Measurements from ENCODE around the gene NHEJ1.

Gene NHEJ1

DNA sequence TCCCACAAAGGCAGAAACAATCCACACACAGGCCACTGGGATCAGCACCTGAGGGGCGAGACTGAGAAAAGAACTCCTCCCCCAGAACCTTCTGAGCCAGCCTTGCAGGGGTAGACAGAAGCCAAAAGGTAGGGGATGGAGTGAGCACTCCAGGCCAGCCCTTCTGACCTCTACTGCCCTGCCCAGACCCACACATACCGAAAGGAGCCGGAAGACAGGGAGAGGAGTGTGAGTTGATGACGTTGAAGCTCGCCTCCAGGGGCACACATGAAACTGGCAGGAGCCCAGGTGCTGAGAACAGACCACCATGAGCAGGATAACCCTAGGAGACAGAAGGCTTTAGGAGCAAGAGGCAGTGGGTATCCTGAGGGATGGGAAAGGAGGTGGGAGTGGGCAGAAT, 7.4 kb upstream of the NHEJ1 start:
- ATAC-seq (no peak), DNase-seq (no peak)

DNA sequence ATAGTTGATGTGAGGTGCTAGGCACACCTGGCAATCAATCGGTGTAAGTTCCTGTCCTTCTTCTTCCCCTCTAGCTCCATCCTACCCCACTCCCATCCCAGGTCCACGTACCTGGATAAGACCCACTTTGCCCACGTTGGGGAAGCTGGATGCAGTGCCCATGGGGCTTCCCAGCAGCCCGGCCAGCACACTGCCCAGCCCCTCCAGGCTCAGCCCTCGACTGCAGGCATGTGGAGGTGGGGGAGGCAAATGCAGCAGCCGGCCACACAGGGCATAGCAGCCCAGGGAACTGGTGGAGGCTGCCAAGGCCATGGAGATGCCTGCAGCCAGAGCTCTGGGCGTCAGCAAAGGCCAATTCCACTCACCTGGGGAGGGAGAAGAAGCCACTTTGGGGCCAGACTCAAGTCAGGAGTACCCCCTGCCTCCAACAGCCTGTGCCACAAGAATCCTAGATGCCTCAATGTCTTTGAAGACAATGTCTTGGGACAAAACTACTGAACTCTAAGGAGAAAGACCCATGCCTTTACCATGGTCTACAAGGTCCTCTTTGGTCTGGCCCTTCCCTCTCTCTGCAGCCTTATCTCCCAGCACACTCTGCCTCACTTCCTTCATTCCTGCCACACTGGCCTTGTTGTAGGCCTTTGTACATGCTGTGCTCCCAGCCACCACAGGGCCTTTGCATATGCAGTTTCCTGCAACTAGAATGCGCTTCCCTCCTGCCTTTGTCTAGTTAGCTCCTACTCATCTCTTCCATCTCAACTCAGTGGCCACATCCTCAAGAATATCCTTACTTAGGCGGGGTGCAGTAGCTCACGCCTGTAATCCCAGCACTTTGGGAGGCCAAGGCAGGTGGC, 4.7 kb upstream of the NHEJ1 start:
- no peak for DNase-seq
- ATAC-seq, result no peak

DNA sequence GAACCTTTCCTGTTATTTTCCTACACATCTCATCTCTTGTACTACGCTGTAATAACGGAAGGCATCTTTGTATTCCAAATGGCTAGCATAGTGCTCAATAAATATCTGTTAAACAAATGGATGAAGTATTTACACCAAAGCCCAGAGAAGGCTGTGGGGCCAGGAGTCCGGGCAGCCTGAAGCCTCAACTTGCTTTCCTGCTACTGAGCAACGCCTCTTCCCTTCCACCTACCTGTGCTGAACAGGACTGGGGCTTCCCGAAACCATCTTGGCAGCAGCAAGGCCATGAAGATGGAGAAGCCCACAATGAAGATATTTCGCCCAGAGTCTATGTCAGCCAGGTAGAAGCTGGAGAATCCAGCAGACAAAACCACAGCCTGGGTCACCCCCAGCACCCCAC, 2.5 kb upstream of the NHEJ1 start:
- DNase-seq (no peak), ATAC-seq (no peak)

DNA sequence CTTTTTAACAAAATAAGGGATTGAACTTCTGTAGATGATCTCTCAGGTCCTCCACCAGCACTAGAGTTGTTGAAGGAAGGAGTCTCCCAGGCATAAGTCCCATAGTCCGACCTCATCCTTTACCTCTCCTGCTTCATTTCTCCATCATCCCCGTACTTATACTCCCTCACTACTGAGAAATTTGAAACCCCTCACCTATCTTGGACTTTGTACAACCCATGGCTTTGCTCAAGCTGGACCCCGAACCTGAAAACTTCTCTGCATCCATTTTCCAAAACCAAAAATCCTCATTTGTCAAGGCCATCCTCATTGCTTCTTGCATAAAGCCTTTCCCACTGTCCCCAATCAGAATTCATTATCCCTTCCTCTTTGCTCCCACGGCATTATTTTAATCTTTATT, 482 bp upstream of the NHEJ1 start:
- DNase-seq (no peak), ATAC-seq (no peak)

DNA sequence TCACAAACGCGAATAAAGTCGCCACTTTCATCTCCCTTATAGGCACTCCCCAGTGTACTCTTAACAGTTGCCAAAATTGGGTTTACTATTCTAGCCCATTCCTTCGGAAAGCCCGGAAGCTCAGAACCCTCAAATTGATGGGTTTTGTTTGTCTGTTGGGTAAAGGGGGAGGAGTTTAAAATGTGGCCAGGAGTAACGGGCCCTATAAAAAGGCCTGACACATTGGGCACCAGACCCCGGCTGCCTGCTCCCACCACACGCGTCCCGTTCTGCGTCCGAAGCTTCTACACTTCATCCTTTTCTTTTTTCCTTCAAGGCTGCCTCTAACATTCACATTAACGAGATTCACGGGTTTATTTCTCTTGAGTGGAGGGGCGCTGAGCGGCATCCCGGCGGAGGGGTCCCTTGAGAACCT, 837 bp downstream of the NHEJ1 start:
- DNase-seq, result no peak
- ATAC-seq, result no peak

DNA sequence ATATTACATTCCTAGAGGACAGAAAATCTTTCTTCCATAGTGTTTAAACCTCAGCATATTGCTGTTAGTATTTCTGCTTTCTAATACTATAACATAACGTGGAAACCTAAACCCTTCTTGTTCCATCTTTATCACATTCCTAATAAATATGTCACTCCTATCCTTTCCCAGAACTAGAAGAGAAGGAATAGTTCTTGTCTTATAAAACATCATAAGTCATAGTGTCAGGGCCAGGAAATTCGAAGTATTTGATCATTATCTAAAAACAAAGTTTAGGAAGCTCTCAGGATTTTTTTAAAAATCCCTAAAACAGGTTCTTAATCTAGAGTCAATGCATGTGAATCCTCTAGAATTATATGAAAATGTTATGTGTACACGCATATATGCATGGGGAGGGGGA, 2.0 kb downstream of the NHEJ1 start:
- ATAC-seq, result no peak
- no peak for DNase-seq

DNA sequence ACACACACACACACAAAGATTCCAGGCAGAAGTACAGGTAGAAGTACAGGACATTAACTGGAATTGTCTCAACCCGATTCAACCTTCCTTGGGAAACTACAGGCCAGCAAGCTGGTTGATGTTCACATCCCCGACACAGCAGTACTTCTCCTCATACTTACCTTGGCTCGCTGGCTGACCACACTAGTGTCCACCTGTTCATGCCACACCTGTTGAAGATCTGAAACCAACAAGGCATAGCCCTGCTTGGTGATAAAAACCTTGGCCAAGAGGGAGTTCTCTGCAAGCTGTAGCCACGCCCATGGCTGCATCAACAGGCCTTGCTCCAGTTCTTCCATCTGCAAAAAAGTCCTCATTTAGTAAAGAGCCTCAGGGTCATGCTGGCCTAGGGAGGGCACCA, 2.6 kb downstream of the NHEJ1 start:
- ATAC-seq, result no peak
- no peak for DNase-seq

DNA sequence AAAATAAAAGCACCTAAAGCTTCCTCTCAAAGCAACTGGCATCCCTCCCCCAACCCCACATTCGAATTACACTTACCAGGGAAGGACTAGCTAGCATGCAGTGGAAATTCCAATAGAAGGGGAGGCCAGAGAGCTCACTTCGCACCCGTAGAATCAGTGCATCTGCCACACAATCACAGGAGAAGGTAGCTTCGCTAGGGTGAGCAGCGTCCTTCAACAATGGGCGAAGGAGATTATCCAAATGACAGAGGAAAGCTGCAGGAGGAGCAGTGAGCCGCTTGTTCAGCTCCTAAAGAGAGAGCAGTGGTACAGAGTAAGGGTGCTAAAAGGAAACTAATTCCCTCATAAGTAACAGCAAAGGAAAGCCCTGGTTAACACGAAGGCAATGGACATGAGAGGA, 3.2 kb downstream of the NHEJ1 start:
- no peak for ATAC-seq
- no peak for DNase-seq

DNA sequence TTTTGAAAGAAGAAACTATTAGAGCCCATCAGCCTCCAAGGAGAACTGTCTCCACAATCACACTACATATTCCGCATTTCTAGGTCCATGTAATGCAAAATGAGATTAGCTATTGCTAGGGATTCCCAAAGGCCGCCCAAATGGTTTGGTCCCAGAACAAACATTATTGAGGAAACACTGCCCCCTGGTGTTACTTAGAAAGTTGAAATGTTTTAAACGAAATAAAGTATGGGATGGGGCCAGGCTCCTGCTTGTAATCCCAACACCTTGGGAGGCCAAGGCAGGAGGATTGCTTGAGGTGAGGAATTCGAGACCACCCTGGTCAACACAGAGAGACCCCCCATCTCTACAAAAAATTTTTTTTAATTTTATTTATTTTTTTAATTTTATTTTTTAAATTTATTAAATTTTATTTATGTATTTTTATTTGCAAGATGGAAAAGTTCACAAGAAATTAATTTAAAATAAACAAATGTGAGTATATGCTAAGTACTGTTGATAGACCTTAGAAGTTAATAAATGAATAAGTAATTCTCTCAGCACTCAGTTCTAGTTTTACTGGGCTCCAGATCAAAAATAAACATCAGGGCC, 5.5 kb downstream of the NHEJ1 start:
- DNase-seq, result no peak
- ATAC-seq, result no peak

DNA sequence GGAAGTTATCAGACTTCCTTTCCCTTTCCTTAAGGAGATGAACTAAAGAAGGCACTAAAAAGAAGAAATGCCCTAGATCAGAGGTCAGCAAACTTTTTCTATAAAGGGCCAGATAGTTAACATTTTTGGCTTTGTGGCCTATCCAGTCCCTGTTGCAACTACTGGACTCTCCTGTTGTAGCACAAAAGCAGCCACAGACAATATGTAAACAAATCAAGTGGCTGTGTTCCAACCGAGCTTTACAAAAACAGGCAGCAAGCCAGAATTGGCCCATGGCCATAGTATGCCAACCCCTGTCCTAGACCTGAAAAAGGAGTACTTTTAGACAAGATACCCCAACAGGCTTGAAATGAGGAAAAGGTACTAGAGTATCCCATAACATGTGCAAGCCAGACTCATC, 10.9 kb downstream of the NHEJ1 start:
- ATAC-seq (no peak), DNase-seq (no peak)

DNA sequence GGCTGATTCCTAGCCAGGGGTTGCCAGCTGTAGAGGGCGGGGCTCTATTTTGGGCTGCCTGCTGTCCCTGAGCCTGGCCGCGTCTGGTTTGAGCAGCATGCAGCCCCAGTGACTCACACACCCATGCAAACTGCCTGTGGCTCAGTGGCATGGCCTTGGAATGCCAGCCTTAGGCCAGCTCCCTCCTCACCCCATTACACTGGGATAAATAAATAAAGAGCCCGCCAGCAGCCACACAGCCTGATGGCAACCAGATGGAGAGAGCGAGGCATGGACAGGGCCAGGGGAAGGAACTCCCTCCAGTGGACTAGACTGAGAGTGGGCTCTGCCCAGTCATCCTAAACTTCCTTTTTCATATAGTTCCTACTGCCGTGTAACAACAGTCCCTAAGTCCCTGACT, 18.3 kb downstream of the NHEJ1 start:
- ATAC-seq, result no peak

DNA sequence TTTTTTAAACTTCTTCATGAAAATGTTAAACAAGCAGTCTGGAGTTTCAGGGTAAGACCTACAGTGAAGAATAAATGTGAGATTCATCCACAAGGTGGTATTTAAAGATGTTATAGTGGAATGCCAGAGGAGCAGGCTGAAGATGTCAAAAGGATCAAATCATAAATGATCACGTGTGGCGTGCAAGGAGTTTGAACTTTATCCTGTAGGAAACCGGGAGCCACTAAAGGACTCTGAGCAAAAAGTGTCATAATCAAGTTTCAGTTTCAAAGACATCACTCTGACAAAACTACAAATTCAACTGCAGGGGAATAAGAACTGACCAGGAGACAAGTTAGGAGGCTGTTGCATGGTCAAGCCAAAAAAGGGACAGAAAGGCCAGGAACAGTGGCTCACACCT, 19.9 kb downstream of the NHEJ1 start:
- DNase-seq, result no peak
- no peak for ATAC-seq

More for the DNA sequence above, 18.3 kb downstream of the NHEJ1 start:
- no peak for DNase-seq

DNA sequence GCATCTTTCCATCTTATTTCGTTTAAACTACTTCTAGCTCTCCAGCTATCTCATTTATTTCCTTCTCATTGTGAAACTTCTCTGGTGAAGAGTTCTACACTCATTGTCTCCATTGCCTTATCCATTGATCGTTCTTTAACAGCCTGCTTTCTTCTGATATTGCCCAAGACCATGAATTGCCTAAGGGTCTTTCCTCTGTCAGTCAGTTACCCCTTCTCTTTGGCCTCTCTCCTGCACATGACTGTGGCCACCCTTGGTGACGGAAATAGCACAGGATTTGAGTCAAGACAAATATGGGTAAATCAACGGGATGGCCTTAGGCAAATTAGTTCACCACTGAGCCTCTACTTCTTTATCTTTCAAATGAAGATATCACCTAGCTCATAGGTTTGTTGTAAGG, 26.6 kb downstream of the NHEJ1 start:
- DNase-seq, result no peak
- no peak for ATAC-seq

DNA sequence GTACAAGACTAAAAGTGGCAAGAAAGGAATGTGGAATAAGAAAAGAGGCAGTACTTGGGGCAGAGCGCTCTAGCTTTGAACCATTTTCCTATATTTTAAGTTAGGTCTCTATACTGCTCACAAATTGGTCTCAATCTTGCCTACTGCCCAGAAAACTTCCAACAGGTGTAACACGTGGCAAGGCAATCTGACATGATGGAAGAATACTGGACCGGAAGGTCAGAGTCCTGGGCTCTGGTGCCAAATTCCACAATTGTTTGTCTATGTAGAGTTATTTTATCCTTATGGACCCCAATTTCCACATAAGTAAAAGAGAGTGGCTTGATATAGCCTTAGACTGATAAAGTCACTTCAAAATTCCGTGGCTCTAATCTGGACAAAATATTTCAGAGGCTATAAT, 28.9 kb downstream of the NHEJ1 start:
- ATAC-seq (no peak), DNase-seq (no peak)

DNA sequence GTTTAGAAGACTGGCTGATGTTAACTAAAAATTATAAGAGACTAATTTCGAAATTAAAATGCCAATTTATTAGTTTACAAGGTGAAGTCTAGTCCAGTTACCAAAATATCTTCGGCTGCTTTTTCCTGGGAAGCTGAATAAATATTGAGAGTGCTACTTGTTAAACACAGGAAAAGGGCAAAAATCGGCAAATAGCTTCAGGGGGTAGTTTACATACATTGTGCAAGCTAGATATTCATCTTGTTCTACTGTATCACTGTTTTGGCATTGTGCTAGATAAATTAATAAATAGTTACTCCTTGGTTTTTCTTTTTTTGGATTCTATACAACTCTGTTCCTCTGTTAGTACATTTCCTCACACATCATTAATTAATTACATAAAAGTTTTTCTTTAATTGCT, 29.3 kb downstream of the NHEJ1 start:
- DNase-seq (no peak), ATAC-seq (no peak)

DNA sequence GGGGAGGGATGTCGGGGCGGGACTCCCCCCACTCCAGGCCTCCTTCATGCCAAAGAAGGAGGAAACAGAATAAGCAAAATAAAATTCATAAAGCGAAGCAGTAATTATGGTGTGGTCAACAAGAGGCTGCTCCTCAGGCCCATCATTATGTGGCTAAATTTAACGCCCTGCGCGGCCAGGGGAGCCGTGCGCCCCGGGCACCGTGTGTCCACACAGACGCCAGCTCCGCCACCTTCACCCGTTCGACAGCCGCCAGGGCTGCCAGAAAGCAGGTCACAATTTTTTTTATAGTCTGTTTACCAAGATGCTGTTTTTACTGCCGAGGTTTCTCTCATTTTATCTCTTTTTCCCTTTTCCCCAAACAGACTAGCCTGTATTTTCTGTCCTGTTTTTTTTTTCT, 31.0 kb downstream of the NHEJ1 start:
- DNase-seq (no peak), ATAC-seq (no peak)

DNA sequence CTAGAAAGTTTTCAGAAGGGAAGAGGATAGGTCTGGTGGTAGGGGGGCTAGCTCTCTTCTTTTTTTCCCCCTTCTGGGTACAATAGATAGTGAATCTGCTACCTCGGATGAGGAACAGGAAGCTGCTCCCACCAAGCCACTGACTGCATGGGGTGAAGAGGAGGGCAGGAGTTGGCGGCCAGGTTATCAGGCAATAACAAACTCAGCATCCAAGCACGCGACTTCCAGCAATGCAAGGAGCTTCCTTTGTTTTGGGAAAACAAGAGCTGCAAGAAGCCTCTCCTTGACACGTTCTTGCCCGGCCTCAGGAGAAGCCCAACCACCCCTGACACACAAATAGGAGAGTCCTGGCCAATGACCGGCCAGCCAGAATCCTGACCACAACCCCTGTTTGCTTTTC, 32.2 kb downstream of the NHEJ1 start:
- ATAC-seq (no peak), DNase-seq (no peak)

DNA sequence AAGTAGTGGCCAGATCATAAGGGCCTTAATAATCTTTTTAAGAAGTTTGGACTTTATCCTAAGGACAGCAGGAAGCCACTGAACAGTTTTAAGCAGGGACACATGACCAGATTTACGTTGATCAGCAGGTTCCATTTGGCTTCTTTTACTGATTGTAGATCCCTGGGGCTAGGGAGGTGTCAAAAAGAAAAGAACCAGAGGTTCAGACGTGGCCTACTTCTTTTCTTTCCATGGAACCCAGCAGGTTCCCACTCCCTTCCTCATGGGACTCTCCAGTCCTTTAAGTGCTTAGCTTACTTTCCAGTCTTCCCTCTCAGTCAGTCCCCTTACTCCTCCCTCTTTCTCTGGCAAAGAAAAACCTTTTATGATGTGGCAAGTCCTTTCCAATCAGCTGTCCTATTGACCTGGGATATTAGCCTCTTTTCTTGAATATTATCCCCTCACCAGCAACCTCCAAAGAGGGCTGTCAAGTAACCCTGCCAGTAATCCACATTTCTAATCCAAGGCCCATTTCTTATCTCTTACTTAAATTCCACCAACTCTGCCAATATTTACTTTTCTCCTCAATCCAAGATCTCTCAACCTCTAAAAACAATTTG, 33.5 kb downstream of the NHEJ1 start:
- DNase-seq (no peak), ATAC-seq (no peak)

DNA sequence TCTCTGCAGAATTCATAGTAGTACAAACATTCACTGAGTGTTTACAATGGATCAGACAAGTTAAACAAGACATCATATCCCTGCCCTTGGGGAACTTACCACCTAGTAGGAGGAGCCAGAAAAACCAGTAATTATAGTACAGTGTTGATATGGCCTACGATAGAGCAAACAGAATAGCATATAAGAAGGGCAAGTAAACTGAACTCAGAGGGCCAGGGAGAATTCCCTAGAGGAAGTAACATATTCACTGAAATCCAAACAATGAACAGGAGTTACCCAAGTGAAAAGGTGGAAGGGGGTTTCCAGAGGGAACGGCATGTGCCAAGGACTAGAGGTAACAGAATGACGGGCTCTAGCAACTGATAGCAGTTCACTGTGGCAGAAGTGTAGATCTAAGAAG, 34.1 kb downstream of the NHEJ1 start:
- no peak for ATAC-seq
- no peak for DNase-seq

DNA sequence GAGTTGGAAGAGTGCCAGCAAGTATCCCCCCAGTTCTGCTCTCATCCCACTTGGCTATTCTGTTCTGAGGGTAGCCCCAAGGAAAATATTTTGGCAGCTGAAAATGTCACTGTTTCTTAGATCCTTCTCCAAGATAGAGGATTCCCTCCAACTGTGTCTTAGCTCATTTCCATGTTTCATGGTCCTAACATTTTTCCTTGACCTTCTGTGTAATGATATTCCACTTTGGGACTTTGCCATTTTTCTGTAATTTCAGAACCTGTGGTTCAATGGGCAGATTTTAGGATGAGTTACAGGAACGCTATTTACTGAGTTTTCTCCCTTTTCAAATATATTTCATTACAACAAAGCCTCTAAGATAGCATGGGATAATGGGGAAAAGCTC, 34.7 kb downstream of the NHEJ1 start:
- ATAC-seq, result no peak

DNA sequence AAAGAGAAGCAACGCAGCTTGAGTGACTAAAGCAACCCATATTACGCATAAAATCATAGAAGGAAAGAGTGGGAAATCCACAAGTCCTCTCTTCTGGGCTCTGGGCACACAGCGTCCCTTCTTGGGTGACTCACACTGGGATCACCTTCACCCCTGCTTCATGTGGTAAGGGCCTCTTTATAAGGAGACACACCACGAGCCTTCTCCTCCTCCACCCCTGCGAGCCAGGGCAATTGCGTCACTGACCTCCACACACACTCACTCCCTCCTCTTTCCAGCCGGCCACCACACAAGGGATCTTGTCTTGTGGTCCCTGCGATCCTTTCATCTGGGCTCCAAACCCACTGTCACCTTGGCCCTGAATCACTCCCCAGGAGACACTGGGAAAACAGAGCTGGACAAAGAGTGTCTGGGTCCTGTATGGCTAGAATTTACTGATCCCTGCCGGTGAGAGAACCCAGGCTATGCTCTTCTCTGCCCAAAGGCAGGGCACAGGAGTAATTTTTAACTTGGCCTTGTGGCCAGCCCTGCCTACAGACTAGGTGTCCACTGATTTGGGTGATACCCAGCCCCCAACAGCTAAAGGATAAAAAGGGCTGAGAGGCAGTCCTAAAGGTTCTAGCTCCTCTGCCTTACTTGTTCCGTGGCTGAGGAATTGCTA, 35.3 kb downstream of the NHEJ1 start:
- peak; percentile 84 for ATAC-seq
- peak; percentile 39 for DNase-seq

More for the DNA sequence above, 34.7 kb downstream of the NHEJ1 start:
- DNase-seq, result no peak

DNA sequence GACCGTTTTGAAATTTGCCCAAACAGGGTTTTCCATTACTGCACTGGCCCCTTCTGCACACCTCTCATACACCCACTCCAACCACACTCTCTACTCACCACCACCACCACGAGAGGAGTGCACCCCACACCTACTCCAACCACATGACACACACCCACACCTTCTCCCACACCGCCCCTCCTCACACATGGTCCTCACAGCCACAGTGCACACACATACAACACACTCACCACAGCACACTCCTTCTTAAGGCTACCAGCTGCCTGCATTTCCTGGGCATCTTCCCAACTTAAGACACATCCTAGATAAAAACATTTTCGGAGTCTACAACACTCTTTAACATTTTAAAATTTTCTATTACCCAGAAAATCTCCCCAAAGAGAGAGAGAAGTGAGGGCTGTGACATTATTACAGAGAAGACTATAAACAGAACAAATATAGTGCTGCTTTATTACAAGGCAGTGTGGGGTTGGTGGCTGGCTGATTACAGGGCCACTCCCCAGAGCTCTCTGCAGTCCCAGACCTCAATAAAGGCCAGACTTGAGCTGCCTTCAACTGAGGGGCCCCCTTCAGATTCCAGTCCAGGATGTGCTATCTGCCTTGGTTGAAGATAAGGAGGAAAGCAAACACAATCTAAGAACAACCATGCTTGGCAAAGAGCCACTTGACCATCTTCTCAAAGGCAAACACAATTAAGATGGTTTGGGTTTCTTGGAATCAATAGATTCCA, 36.1 kb downstream of the NHEJ1 start:
- ATAC-seq (peak; percentile 36), DNase-seq (peak; percentile 19)
